Endothelial cell of umbilical vein (primary cell): ENCODE measurements around the gene OSBPL8. TPM values are rescaled to one million over a fixed set of nuclear protein-coding genes. Genes with fewer than 3 reads are reported as not detected.

Source experiments
- BruUV-seq: library from RNA; stranded (reverse); fragments of 400-500 nt; replicated peaks from 2 replicates; lab custom pipeline; 2021; lab: Mats Ljungman, UMichigan
- CTCF ChIA-PET: fragments of 300-600, 350-600 bp; sonication (Branson Sonifier 250); formaldehyde crosslinking; loops from one replicate; lab custom pipeline; 2021; ENCODE audit warnings: antibody characterized with exemption, inconsistent platforms; lab: Charles Lee
- POLR2A ChIA-PET: fragments of 300-600, 350-600 bp; sonication (Branson Sonifier 250); formaldehyde crosslinking; loops from one replicate; lab custom pipeline; 2021; ENCODE audit warnings: antibody characterized with exemption, inconsistent platforms; lab: Charles Lee
- DNase-seq: peaks from one replicate; pipeline ENCODE4 v3.0.0-alpha.2; 2011; ENCODE audit warnings: low read depth, low spot score
- FAIRE-seq: peaks from 2 replicates; lab custom pipeline; 2011; peaks lifted over from hg19 to GRCh38; lab: Jason Lieb, UNC
- H2AFZ ChIP-seq: 2 replicates; pipeline ENCODE4 v1.6.0; 2012; ENCODE audit warnings: low read depth, low read length, control low read depth, inconsistent platforms
- H3K27ac ChIP-seq: 2 replicates; pipeline ENCODE4 v1.5.1; 2011; ENCODE audit warnings: low read depth, mild to moderate bottlenecking, control low read depth, low read length, moderate library complexity; ENCODE audit not compliant: insufficient read depth
- H3K27me3 ChIP-seq, 2 experiments: 2 replicates each; pipeline versions ENCODE4 v1.6.0 to v1.6.1; 2011; ENCODE audit warnings: low read length in 2 of 2, mixed read lengths in 1 of 2; ENCODE audit not compliant: control insufficient read depth in 2 of 2, insufficient read depth in 2 of 2
- H3K36me3 ChIP-seq, 2 experiments: 2 replicates in 1 of 2; 3 replicates in 1 of 2; pipeline ENCODE4 v1.5.1; 2011; ENCODE audit warnings: low read length in 2 of 2, mild to moderate bottlenecking in 1 of 2, moderate library complexity in 1 of 2; ENCODE audit not compliant: control insufficient read depth in 2 of 2, insufficient read depth in 2 of 2; ENCODE audit errors: extremely low read depth in 1 of 2
- H3K4me1 ChIP-seq: 3 replicates; pipeline ENCODE4 v1.5.1; 2011; ENCODE audit warnings: mild to moderate bottlenecking, low read length; ENCODE audit not compliant: control insufficient read depth, insufficient read depth; ENCODE audit errors: extremely low read depth
- H3K4me2 ChIP-seq: 2 replicates; pipeline ENCODE4 v1.6.1; 2011; ENCODE audit warnings: low read length, control low read depth, mixed read lengths; ENCODE audit not compliant: insufficient read depth
- H3K4me3 ChIP-seq, 3 experiments: fragments of 200-600 bp in 1 of 3; sonication (generic), shearing (Covaris generic) in 1 of 3; replicated peaks in 1 of 3; 2 replicates each; pipeline ENCODE4 v1.5.1; 2011 to 2016; ENCODE audit warnings: control low read depth in 3 of 3, low read length in 3 of 3, mild to moderate bottlenecking in 2 of 3, inconsistent platforms in 1 of 3, low read depth in 1 of 3, moderate library complexity in 1 of 3; ENCODE audit not compliant: insufficient read depth in 1 of 3
- H3K79me2 ChIP-seq: 2 replicates; pipeline ENCODE4 v1.6.0; 2012; ENCODE audit warnings: low read length, inconsistent platforms; ENCODE audit not compliant: control insufficient read depth, insufficient read depth
- H3K9ac ChIP-seq: replicated peaks from 2 replicates; pipeline ENCODE3; 2011; ENCODE audit warnings: low read length, control low read depth; ENCODE audit not compliant: insufficient read depth; ENCODE audit errors: extremely low read depth
- H3K9me1 ChIP-seq: replicated peaks from 3 replicates; pipeline ENCODE4 v1.6.0; 2011; ENCODE audit warnings: mild to moderate bottlenecking, low read length; ENCODE audit not compliant: control insufficient read depth, insufficient read depth; ENCODE audit errors: extremely low read depth
- H3K9me3 ChIP-seq: replicated peaks from 2 replicates; pipeline ENCODE4 v1.5.1; 2012; ENCODE audit warnings: low read length, inconsistent platforms; ENCODE audit not compliant: control insufficient read depth, insufficient read depth
- H4K20me1 ChIP-seq: replicated peaks from 2 replicates; pipeline ENCODE3; 2011; ENCODE audit warnings: mild to moderate bottlenecking, low read length; ENCODE audit not compliant: control insufficient read depth, insufficient read depth; ENCODE audit errors: extremely low read depth
- CTCF ChIP-seq, 2 donors: IDR thresholded peaks; 1 replicate in 1 of 2; 2 replicates in 1 of 2; pipeline ENCODE4 v1.5.1; 2011; ENCODE audit warnings: low read length in 2 of 2, mild to moderate bottlenecking in 2 of 2, moderate library complexity in 2 of 2, control low read depth in 1 of 2, inconsistent platforms in 1 of 2, low read depth in 1 of 2; ENCODE audit not compliant: insufficient read depth in 1 of 2; ENCODE audit errors: extremely low read depth in 1 of 2
- EZH2 ChIP-seq: IDR thresholded peaks from 2 replicates; pipeline ENCODE4 v1.6.1; 2012; ENCODE audit warnings: borderline replicate concordance, low read depth, mild to moderate bottlenecking, moderate library complexity, low read length, inconsistent platforms; ENCODE audit not compliant: severe bottlenecking
- FOS ChIP-seq: IDR thresholded peaks from 2 replicates; pipeline ENCODE4 v1.6.1; 2011; ENCODE audit warnings: mild to moderate bottlenecking, low read length, moderate library complexity, borderline replicate concordance; ENCODE audit not compliant: insufficient read depth
- GATA2 ChIP-seq: IDR thresholded peaks from 2 replicates; pipeline ENCODE4 v1.7.0; 2011; ENCODE audit warnings: low read depth, mild to moderate bottlenecking, moderate library complexity, mixed read lengths, low read length; ENCODE audit not compliant: insufficient read length, insufficient read depth
- JUN ChIP-seq: IDR thresholded peaks from 2 replicates; pipeline ENCODE4 v1.6.1; 2011; ENCODE audit warnings: borderline replicate concordance, low read depth; ENCODE audit not compliant: insufficient read length, insufficient read depth
- MAX ChIP-seq: IDR thresholded peaks from 2 replicates; pipeline ENCODE4 v1.6.1; 2011; ENCODE audit not compliant: insufficient read depth, insufficient read length
- MYC ChIP-seq: IDR thresholded peaks from one replicate; pipeline ENCODE4 v1.6.1; 2011; ENCODE audit warnings: mild to moderate bottlenecking, low read depth, low read length
- POLR2A ChIP-seq: IDR thresholded peaks from 2 replicates; pipeline ENCODE4 v1.6.1; 2012; ENCODE audit warnings: low read depth, mild to moderate bottlenecking, control low read depth, low read length
- POLR2AphosphoS5 ChIP-seq: IDR thresholded peaks from 2 replicates; pipeline ENCODE4 v1.6.1; 2012; ENCODE audit warnings: low read depth, mild to moderate bottlenecking, control low read depth, low read length, moderate library complexity; ENCODE audit not compliant: insufficient read depth
- dilution Hi-C: fragments of 300-500 bp; cut with MboI; formaldehyde crosslinking; loops from one replicate; pipeline ENCODE4 v1.15.0; 2019; ENCODE audit warnings: low sequenced_read_pairs; ENCODE audit not compliant: extremely low pct_ligation_motif_present
- intact Hi-C: fragments of 100-400 bp; cut with micrococcal nuclease; formaldehyde crosslinking; loops from one replicate; pipeline ENCODE4 v1.10.0; 2022
- polyA plus RNA-seq, 4 experiments: library from polyadenylated mRNA; depleted of rRNA in 3 of 4; stranded (reverse) in 3 of 4; unstranded in 1 of 4; fragments of >200 nt; gene quantifications; 2 replicates each; pipeline versions ENCODE4 v1.2.1 to v1.2.3, GENCODE V29; 2011 to 2012; ENCODE audit warnings: missing spikeins in 1 of 4
- total RNA-seq: library from RNA; stranded (reverse); gene quantifications from 2 replicates; pipeline ENCODE4 v1.2.3, GENCODE V29; 2021

Gene OSBPL8
- total and polyA plus RNA-seq, 2 donors (not counting 3 experiments of a cell fraction or from before 2014, with no cell fraction given) = 10.3 to 47.6 TPM

- H2AFZ ChIP-seq = no peak overlapping the region
- H3K36me3 ChIP-seq = no peaks in the 10 kb centered on the region
- DNase-seq = no peak
- no peak overlapping the region for H3K4me3 ChIP-seq
- ChIA-PET CTCF (interaction anchor here (0.5 to 1.3 kb wide), 3 partner anchors 11 to 77 kb away, joined by 3 to 4 read pairs (median 3); no protein-coding TSS in a partner anchor), POLR2A (no interaction called here)
- H3K4me2 ChIP-seq = no peak overlapping the region
- no peaks in the 10 kb centered on the region for H3K9me3 ChIP-seq
- no peak overlapping the region for H3K27ac ChIP-seq
- H3K4me1 ChIP-seq = no peaks in the 10 kb centered on the region
- BruUV-seq = no TSS peak
- dilution Hi-C loops = no loop called here
- no peaks in the 10 kb centered on the region for H3K79me2 ChIP-seq
- no peaks in the 10 kb centered on the region for H3K27me3 ChIP-seq
- H3K9me1 ChIP-seq = no peaks in the 10 kb centered on the region
- intact Hi-C loops = no loop called here
- FAIRE-seq = no peak
- H4K20me1 ChIP-seq = no peaks in the 10 kb centered on the region
- no peak for TF ChIP-seq JUN
- no peak for TF ChIP-seq MAX
- TF ChIP-seq POLR2AphosphoS5 = no peak
- no peak for TF ChIP-seq FOS
- no peak for TF ChIP-seq EZH2
- no peak for TF ChIP-seq MYC
- TF ChIP-seq POLR2A = no peak
- no peak for TF ChIP-seq GATA2
- no peak for TF ChIP-seq CTCF (IDR thresholded peaks at IDR 0.05; ENCODE audit: extremely low read depth in 1 of 2, insufficient read depth in 1 of 2, low read depth in 1 of 2, low read length in 2 of 2)
- no peak overlapping the region for H3K9ac ChIP-seq
These were observed 54.5 kb downstream of the OSBPL8 start for GRCh38 chr12:76505050-76505449.
